Left cardiac atrium (tissue), 4 donors: ENCODE data around the gene DHRS11. TPM values are rescaled to one million over a fixed set of nuclear protein-coding genes. Genes with fewer than 3 reads are reported as not detected.
"Not testable (repeated sequence)": the region's sequence is repeated elsewhere in the genome, so short reads cannot be mapped to it uniquely, and the experiment has no call there.

Experiments
- ATAC-seq, 2 donors: fragments of 200-7000 bp; cut with Tn5 transposase; one replicate each; pipeline ENCODE4 v1.9.1; 2020; ENCODE audit warnings: mild to moderate bottlenecking in 2 of 2, moderate library complexity in 2 of 2
- DNase-seq: peaks from one replicate; pipeline ENCODE4 v3.0.0-alpha.2; 2020
- intact Hi-C, 2 donors: fragments of 100-400 bp; cut with DNase I; formaldehyde crosslinking; loops; one replicate each; pipeline versions ENCODE4 v1.14.1 to v1.15.1; 2022 to 2023
- total RNA-seq, 2 donors: library from RNA; stranded (reverse); fragmentation: NEBNext Ultra II Directional; extraction: Animal tissue kit (Norgen Biotek cat#: 25700); gene quantifications; one replicate each; pipeline ENCODE4 v1.2.1, GENCODE V29; 2021
- donor health status: DM: no; HTN: yes; CAD: no.
- donor health status: DM: no; HTN: yes; CAD: no; lungs with severe emphysema.
- donor health status: DM: yes; HTN: yes; CAD: no.
- donor health status: Dilated cardiomyopathy.

DHRS11 gene
- total RNA-seq, 2 donors from 2014 or later, result 14.8 to 22.2 TPM

DNA sequence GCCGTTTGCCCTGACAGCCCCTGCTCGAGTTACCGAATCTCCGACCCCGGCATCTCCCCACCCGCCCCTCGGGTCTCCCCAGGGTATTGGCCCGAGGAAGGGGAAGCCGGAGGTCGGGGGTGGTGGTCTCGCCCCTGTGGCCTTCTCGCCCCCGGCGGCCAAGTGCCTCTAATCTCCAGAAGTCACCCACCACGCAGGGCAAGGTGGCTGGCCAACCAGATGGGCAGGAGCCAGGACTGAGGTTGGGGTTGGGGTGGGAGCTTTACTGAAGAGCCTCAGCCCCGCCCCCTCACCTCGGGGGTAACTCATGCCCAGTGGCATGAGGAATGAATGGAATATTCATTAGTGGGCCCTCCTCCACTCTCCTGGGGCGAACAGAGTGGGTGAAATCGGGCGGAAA, 637 bp downstream of the DHRS11 start:
- intact Hi-C loops, result loop anchor here in 1 of 2 donors (5.0 kb wide), 1 partner anchor 55 kb away; no protein-coding TSS in a partner anchor
- no peak for DNase-seq
- ATAC-seq, result peak; percentile 42 to 70

DNA sequence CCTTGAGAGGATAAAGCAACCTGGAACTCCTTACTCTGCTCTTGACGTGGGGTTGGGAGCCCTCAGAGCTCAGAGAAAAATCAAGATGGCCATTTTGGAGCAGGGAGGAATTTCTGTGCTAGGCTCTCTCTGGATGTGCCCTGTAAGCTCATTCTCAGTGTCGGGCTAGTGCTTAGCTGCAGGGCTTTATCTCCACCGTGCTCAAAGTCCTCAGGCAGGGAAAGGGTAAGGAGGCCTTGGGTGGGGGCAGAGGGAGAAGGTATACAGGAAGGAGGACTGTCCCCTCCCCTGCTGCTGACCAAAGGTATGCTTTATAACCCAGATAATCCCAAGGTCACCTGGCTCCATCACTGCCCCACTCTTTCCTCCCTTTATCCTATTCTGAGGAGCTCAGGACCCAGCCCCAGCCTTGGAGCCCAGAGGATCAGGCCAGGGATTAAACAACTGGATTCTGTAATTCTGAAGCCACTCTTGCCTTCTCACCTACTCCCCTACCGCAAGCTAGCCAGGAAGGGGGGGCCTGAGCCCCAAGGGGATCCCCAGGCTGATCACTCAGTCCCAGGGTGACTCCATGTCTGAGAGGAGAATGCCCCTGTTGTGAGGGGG, 1.1 kb downstream of the DHRS11 start:
- intact Hi-C loops, result loop anchor here in 1 of 2 donors (5.0 kb wide), 1 partner anchor 56 kb away; no protein-coding TSS in a partner anchor
- DNase-seq (no peak), ATAC-seq (peak; percentile 1 to 12)

DNA sequence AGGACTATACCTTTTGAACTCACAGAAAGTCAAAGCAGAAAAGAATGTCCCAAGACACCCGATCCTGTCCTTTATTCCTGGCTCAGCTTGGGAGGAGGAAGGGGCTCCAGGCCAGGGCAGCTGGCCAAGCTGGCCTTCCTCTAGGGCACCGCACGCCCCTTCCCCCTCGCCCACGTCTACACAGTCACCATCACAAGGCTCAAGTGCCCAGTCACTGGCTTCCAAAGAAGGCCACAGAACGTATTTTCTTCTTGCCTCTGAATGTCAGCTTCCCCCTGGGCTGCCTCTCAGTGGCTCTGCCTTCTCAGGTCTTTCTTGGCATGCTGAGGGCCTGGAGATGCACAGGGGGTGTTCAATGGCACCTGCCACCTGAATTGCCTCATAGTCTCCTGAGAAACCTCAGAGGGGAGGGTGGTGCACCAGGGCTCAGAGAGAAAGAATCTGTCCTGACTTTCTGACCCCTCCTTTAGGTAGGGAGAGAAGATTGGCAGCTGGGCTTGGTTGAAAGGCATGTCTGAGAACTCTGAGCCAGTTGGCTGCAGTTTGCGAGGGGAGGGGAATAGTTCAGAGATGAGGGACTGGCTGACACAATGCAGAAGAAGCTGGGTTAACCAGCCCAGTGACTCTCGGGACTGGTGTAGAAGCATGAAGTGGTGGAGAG, 2.1 kb downstream of the DHRS11 start:
- intact Hi-C loops, result loop anchor here in 1 of 2 donors (5.0 kb wide), 1 partner anchor 56 kb away; no protein-coding TSS in a partner anchor
- peak; percentile 7 to 14 for ATAC-seq
- no peak for DNase-seq

DNA sequence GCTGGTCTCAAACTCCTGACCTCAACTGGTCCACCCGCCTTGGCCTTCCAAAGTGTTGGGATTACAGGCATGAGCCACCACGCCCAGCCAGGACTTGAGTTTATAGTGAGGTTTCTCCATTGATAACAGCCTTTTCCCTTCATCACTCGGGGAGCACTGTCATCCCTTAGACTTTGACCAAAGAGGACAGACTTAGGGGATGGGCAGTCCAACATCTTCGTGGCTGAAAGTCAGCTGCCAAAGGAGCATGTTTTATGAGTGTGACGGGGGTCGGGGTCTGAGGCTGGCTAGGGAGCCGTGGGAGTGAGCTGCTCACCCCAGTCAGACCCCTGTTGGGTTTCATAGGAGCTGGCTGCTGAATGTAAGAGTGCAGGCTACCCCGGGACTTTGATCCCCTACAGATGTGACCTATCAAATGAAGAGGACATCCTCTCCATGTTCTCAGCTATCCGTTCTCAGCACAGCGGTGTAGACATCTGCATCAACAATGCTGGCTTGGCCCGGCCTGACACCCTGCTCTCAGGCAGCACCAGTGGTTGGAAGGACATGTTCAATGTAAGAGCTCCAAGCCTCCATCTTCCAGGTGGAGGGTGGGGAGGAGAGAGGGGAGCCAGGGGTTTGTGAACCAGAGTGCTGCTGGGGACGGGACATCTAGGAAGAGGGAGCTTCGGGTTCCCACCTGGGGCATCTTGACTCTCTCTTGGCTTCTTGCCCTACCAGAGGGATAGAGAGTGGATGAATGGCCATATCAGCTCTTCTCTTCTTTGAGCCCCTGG, 3.1 kb downstream of the DHRS11 start:
- ATAC-seq (no peak), DNase-seq (no peak)
- intact Hi-C loops, result loop anchor here in 1 of 2 donors (5.0 kb wide), 1 partner anchor 58 kb away; no protein-coding TSS in a partner anchor

DNA sequence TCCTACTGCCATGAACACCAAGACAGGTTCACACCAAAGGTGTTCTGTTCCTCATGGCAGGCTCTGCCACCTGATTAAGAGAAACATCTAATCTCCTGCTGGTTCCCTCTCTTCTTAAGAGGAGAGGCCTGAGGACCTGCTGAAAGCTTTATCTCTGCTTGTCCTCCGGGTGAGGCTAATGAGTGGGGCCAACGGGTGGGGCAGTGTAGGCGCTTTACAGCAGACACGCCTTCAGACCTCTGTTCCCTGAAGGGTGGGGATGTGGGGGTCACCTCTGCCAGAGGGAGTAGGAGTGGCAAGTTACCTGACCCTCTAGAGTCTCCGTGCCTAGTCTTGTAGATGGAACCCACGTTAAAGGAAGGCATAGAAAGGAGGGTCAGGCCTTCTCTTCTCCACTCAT, 5.5 kb downstream of the DHRS11 start:
- no peak for ATAC-seq
- DNase-seq, result no peak
- intact Hi-C loops, result no loop called here

DNA sequence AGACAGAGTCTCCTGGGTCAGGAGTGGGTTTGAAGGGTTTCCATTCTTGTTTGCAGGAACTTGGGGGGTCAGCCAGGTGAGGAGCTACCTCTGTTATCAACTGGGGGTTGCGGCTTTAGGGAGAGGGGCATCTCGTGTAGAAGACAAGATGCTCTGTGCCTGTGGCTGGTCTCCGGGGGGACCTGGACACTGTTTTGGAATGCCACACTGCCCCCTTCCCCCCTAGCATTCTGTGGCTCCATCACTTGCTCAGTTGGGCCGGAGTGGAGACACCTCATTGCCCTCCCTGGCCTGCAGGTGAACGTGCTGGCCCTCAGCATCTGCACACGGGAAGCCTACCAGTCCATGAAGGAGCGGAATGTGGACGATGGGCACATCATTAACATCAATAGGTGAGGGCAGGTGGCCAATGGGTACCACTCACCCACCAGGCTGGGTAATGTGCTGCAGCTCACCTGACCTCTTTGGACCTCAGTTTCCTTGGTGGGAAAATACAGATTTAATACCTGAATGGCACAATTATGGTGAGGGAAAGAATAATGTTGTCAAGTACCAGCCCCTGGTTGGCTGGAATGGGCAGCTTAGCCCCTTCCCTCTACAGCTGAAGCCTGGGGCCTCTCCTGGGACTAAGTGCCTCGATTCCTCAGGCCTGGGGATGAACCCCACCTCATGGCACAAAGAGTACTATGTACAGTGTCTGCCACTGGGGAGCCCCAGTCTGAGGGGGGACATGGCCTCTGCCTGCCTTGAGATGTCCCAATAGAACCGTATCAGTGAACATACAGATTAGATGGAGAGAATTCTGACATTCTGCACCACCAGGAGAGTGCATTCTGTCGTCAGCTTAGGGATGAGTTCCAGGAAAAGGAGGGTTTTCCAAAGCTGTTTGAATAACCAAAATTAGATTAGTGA, 6.4 kb downstream of the DHRS11 start:
- ATAC-seq, result no peak
- intact Hi-C loops, result no loop called here
- DNase-seq, result no peak

DNA sequence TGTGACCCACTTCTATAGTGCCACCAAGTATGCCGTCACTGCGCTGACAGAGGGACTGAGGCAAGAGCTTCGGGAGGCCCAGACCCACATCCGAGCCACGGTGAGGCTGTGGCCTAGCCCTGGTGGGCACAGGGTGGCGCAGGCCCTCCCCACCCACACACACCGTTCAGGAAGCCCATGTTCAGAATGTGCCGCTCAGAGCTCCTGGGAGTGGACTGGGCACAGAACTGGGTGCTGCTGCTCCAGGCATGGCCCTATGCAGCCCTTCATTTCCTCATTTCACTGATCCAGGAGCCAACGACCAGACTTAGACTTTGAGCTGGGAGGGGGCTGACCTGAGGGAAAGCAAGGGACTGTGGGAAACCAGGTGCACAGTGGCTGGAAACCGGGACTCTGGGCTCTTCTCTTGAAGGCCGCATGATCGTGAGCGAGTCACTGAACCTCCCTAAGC, 7.3 kb downstream of the DHRS11 start:
- ATAC-seq (no peak), DNase-seq (no peak)
- intact Hi-C loops, result no loop called here

DNA sequence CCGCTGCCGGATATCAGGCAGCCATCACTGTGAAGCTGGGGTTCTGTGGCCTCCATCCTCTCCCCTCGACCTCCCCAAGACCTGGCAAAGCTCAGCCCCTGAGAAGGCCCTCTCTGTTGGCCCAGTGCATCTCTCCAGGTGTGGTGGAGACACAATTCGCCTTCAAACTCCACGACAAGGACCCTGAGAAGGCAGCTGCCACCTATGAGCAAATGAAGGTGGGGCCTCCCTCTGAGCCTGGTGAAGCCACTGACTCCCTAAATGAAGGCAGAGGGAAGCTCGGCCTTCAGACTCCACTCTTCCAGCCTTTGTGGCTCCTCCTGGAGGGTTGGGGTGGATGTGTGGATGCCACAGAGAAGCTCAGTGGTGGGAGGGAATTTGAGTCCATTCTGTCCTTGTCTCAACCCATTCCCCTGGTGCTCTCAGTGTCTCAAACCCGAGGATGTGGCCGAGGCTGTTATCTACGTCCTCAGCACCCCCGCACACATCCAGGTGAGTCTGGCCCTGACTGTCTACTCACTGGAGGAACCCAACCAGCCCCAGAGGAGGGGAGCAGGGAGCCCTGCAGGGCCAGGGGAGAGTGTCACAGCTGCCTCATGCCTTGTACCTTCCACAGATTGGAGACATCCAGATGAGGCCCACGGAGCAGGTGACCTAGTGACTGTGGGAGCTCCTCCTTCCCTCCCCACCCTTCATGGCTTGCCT, 8.0 kb downstream of the DHRS11 start:
- no peak for ATAC-seq
- no peak for DNase-seq
- intact Hi-C loops, result no loop called here

DNA sequence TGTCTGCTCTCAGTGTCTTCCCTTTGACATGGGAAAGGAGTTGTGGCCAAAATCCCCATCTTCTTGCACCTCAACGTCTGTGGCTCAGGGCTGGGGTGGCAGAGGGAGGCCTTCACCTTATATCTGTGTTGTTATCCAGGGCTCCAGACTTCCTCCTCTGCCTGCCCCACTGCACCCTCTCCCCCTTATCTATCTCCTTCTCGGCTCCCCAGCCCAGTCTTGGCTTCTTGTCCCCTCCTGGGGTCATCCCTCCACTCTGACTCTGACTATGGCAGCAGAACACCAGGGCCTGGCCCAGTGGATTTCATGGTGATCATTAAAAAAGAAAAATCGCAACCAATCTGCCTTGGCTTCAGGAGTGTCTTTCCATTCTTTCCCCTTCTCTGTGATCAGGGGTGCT, 8.8 kb downstream of the DHRS11 start:
- ATAC-seq (no peak), DNase-seq (no peak)
- intact Hi-C loops, result no loop called here

DNA sequence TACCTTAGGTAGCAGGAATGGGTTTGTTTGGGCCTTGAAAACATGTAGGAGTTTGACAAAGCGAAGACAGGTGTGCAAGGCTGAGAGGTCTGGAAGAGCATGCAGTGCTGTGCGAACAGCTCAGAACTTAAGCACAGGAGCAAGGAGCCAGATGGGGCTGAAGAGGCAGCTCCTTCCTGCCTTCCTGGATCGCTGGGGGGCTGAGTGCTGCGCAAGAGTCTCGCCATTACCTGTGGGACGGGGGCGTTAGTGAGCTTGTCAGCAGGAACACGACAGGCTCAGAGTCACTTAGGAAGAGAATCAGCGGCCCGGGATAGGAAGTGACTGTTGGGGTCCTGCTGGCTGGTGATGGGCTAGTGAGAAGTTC, 9.2 kb downstream of the DHRS11 start:
- intact Hi-C loops, result no loop called here
- ATAC-seq (peak in 1 of 2 donors; percentile 7), DNase-seq (no peak)

DNA sequence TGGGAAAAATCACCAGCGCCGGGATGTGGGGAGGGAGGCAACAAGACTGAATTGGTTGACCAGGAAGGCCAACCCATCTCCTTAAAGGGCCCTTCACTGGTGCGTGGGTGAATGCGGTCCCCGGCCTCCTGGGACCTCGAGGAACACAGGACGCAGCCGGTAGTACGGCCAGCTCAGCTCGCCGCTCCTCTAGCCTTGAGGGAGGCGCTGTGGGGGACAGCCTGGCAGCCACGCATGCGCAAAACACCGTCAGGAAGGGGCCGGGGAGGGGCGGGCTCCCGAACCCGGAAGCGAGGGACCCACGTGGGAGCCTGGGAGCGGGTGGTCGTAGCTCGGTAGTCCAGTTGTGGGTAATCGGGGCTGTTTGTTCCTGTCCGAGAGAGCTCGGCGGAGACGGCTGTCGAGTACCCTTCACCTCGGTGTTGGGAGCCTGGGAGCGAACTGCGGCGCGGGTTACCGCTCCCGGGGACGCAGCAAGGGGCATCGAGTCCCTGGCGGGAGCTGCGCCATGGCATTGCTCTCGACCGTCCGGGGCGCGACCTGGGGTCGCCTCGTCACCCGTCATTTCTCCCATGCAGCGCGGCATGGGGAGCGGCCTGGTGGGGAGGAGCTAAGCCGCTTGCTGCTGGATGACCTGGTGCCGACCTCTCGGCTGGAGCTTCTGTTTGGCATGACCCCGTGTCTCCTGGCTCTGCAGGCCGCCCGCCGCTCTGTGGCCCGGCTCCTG, 9.8 kb downstream of the DHRS11 start, which contains the start of gene MRM1:
MRM1 (plus strand) TSS at position 281 of the 727 bp plus-strand sequence; CDS start at position 509, 228 bp downstream.
- intact Hi-C loops, result no loop called here
- DNase-seq, result peak; percentile 95
- ATAC-seq, result peak; percentile 95

DNA sequence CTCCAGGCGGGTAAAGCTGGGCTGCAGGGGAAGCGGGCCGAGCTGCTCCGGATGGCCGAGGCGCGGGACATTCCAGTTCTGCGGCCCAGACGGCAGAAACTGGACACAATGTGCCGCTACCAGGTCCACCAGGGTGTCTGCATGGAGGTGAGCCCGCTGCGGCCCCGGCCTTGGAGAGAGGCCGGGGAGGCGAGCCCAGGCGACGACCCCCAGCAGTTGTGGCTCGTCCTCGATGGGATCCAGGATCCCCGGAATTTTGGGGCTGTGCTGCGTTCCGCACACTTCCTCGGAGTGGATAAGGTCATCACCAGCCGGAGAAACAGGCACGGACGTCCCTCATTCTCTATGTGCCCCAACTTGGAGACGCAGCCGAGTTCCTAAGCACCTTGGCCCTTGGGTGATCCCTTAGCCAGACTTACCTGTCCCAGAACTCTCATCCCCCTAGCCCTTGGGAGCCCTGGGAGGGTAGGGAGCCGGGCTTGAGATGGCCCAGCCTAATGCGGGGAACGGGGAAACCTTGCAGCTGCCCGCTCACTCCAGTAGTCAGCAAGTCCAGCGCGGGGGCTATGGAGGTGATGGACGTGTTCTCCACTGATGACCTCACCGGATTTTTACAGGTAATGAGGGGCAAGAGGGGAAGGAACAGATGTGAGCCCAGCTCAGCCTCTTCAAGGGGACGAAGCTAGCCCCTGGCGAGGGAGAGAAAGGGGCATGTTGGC, 10.5 kb downstream of the DHRS11 start:
- intact Hi-C loops, result no loop called here
- peak in 1 of 2 donors; percentile 46 for ATAC-seq
- no peak for DNase-seq

DNA sequence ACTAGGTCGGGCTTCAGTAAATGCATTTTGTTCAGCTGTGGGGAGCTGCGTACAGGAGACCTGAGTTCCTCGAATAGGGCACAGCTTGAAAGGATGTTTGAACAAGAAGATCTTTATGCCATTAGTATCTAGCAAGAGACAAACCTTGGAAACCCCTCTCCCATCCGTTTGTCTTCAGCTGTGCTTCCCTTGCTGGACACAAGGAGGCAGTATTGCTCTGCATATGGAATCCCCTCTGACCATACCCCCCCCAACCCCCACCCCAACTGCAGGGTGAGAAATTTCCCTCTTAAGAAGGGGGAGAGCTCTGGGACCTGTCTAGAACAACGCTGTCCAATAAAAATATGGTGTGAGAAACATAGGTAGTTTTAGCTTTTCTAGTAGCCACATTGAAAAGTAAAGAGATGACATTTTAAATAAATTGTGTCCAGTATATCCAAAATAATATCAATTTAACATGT, 11.3 kb downstream of the DHRS11 start:
- DNase-seq, result peak; percentile 56

DNA sequence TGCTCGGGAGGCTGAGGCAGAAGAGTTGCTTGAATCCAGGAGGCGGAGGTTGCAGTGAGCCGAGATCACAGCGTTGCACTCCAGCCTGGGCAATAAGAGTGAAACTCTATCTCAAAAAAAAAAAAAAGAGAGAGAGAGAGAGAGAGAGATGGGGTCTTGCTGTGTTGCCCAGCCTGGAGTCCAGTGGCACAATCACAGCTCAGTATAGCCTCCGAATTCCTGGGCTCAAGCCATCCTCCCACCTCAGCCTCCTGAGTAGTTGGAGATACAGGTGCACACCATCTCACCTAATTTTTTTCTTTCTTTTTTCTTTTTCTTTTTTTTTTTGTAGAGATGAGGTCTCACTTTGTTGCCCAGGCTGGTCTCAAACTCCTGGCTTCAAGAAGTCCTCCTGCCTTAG, 13.3 kb downstream of the DHRS11 start:
- DNase-seq, intact Hi-C loops, ATAC-seq: not testable (repeated sequence)

More for the DNA sequence above, 11.3 kb downstream of the DHRS11 start:
- intact Hi-C loops, result no loop called here
- peak in 1 of 2 donors; percentile 10 for ATAC-seq

DNA sequence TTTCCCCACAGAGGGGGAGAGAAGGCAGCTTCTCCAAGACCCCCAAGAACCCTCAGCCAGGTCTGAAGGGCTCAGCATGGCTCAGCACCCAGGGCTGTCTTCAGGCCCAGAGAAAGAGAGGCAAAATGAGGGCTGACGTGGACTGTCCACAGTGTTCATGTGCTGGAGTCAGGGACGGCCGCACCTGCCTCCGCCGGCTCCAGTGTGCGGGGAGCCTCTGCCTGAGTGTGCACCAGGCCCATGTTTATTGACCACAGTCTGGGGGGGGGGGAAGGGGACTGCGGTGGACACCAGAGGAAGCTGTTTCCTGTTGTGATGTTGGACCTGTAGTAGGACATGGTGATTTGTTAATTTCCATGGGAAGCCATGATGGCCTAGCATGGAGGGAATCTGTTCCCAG, 16.6 kb downstream of the DHRS11 start:
- intact Hi-C loops, result no loop called here
- ATAC-seq (no peak), DNase-seq (no peak)

DNA sequence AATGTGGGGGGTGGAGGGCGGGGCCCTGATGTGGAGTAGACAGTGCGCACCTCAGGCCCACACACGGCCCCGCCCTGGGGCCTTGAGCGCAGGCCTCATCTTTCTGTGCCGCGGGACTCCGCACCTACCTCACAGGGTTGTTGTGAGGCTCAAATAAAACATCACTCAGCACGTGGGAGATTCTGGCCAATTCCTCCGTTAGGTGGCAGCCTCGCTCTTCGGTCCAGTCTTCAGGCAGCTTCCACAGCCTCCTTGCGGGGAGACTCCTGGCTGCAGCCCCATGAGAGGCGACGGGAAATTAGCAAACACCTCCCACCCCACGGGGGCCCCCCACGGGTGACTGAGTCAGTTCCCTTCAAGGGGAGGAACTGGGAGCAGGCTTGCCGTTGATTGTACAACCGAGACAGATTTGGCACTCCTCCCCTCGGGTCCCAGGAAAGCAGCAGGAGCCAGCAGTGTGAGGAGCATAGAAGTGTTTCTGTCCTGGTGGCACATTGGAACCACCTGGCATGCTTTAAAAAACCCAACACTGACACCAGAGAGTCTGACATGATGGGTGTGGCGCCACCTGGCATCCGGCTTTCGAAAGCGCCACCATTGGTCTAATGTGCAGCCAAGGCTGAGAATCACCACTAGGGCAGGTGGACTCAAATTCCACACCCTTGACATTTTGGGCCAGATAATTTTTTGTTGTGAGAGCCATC, 17.3 kb downstream of the DHRS11 start:
- DNase-seq (peak; percentile 42), ATAC-seq (peak; percentile 61 to 64)
- intact Hi-C loops, result no loop called here
